Activated naive CD8-positive, alpha-beta T cell treated with anti-CD3 and anti-CD28 coated beads, Interleukin-2, amount 50 U/mL, for 16 hours (primary cell): Measurements from ENCODE around the gene SUPT5H.

ENCODE experiments used
- DNase-seq: peaks from one replicate; pipeline ENCODE4 v3.0.0-alpha.2; 2020; ENCODE audit warnings: low read depth, low spot score

Gene SUPT5H

DNA sequence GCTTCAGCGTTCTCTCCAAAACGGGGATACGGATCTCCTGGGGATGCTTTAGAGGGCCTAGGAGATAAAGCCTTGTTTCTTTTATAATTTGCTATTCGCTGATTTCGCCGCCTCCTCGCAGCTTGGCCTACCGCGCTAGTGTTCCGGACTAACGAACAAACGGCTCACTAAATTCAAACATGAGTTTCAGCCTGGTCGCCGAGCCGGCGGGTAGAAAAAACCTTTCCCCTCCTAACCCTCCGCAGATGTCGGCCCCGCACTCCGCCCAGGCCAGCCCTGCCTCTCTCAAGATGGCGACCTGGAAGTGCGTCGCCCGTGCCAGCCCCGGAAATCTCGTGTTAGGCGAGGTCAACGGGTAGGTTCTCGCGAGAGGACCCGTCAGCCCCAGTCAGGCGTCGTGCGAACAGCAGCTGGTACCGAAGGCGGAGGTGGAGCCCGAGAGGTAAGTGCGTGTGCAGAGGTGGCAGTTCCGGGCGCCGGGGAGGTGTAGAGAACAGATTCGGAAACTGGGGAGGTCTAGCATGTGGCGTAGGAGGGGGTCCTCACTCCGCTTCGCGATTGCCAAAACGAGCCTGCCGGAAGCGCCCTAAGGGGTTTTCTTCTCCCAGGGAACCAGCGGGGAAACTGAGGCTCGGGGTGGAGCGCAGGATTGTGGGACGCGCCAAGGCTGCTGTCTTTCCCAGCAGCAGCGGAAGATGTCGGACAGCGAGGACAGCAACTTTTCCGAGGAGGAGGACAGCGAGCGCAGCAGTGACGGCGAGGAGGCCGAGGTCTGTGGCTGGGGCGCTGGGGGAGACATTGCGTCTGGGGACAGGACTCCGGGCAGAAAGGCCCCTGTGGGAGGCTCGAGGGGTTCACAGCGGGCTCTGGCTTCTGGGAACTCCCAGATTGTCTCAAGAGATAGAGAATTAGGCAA, at the start of gene SUPT5H:
Gene SUPT5H, plus strand, starts transcription at position 387 of the 916 bp plus-strand sequence. Its CDS starts 309 bp downstream, at position 696.
- peak; percentile 96 for DNase-seq

DNA sequence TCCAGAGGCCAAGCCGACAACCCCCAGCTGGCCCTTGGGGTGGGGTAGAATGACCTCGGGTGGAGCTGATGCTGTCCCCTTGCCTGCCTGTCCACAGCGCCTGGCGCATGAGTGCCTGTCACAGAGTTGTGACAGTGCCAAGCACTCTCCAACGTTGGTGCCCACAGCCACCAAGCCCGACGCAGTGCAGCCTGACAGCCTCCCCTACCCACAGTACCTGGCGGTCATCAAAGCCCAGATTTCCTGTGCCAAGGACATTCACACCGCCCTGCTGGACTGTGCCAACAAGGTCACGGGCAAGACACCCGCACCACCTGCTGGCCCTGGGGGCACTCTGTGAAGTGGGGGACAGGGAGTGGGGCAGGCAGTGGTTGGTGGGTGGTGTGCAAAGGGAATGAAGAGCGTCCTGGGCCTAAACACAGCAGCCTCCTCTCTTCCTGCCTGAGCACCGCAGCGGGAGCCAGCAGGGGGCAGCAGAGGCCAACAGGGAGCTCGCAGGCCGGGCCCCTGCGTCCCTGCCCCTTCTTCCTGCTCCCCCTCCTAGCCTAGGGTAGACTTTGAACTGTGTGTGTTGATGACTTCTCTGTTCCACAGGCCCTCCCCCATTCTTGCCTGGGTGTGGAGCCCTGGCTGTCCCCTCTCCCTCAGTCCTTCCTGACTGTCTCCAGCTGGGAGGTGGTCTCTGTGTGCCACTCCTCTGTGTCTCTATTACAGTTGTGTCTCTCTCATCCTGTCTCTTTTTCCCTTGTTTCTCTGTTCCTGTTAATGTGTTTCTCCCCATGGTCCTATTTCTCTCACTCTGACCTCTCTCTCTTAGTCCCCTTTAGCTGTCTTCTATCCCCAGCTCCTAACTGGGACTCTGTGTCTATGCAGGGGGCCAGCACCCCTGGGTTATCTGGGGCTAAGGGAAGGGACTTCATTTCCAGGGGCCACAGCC, 47.8 kb upstream of the SUPT5H start:
- peak; percentile 87 for DNase-seq

DNA sequence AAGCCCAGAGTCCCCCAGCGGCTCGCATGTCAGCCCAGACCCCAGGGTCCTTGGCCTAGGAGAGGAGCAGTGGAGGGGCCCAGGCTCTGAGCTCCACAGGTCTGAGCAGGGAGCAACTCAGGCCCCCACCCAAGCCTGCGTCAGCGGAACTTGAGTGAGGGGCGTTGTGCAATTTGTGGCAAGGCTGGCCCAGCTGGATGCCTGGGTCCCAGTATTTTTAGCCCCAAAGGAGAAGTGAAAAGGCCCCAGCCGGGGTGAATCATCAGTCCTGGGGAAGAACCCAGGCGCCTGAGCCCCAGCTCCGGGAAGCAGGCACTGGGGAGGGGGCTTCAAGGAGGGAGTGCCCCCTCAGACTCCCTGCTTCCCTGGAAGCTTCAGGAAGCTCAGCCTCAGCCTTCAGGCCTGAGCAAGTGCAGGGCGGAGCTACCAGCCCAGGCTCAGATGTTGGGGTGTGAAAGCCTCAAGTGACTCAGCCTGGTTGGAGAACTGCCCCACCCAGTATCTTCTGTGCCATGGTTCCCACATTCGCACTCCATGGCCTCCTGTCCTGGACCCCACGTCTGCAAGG, 47.0 kb upstream of the SUPT5H start:
- DNase-seq, result no peak

DNA sequence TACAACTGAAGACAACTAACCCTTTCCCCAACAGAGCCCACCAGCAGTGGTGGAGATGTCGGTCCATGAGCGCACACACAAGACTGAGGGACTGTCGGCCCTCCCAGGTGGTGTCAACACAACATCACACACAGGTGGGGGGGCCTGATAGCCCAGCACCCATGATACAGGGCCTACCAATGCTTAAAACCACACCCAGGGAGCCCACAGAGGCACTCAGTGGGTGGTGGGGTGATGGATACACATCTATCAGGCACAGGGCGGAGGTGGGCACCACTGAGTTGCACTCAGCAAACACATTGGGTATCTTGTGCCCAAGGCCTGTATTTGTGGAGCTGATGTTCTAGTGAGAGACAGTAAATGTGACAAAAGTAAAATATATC, 45.7 kb upstream of the SUPT5H start:
- DNase-seq, result no peak

DNA sequence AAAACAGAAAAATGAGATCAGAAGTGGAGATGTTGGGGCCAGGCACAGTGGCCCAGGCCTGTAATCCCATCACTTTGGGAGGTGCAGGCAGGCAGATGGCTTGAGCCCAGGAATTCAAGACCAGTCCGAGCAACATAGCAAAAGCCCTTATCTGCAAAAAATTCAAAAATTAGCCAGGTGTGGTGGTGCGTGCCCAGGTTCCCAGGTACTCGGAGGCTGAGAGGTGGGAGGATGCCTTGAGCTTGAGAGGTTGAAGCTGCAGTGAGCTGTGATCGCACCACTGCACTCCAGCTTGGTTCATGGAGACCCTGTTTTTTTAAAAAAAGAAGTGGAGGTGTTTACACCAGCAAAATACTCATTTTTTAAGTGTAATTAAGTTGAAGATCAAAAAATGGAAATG, 45.3 kb upstream of the SUPT5H start:
- DNase-seq, result no peak

DNA sequence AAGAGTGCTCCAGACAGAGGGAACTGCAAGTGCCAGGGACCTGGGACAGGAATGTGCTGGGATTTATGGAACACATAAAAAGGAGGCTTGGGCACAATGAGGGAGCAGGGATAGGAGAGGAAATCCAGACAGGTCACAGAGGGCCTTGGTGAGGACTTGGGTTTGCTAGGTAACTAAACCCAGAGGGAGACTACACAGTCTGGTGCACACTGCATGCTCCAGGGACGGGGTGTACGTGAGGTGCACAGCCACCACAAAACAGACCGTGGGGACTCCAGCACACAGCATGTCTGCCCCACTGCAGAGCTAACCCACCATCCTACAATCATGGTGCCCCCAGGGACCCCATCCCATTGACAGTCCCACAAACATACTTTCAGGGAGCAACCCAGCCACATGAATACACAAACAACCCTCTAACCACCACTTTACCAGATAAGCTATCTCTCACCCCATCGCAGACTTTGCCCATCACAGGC, 44.3 kb upstream of the SUPT5H start:
- DNase-seq, result no peak

DNA sequence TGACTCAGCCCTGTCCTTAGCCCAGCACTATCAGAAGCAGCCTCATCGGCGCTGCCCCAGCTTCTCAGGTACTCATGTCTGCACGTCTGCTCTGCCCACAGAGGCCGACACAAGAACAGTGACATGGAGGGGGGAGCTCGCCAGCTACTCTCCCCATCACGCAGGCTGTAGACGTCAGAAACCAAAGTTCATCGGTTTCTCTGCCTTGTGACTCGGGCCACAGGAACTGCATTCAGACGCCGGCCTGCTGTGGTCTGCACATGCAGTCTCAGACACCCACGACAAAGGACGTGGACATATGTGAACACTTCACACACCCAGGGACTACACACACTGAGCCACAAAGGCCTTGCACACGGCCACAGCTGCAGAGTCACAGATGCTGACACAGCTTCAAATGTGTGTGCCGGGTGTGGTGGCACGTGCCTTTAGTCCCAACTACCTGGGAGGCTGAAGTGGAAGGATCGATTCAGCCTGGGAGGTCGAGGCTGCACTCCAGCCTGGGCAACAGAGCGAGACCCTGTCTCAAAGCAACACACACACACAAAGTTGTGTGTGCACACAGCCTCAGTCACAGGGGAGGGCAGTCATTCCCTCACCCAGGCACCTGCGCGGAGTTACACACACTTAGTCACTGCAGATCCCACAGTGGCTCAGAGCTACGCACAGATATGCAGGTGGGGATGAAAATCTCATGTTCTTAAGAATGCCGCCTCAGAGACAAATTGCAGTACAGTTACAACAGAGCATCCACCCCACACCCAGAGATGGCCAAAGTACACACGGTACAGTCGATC, 43.6 kb upstream of the SUPT5H start:
- peak; percentile 38 for DNase-seq

DNA sequence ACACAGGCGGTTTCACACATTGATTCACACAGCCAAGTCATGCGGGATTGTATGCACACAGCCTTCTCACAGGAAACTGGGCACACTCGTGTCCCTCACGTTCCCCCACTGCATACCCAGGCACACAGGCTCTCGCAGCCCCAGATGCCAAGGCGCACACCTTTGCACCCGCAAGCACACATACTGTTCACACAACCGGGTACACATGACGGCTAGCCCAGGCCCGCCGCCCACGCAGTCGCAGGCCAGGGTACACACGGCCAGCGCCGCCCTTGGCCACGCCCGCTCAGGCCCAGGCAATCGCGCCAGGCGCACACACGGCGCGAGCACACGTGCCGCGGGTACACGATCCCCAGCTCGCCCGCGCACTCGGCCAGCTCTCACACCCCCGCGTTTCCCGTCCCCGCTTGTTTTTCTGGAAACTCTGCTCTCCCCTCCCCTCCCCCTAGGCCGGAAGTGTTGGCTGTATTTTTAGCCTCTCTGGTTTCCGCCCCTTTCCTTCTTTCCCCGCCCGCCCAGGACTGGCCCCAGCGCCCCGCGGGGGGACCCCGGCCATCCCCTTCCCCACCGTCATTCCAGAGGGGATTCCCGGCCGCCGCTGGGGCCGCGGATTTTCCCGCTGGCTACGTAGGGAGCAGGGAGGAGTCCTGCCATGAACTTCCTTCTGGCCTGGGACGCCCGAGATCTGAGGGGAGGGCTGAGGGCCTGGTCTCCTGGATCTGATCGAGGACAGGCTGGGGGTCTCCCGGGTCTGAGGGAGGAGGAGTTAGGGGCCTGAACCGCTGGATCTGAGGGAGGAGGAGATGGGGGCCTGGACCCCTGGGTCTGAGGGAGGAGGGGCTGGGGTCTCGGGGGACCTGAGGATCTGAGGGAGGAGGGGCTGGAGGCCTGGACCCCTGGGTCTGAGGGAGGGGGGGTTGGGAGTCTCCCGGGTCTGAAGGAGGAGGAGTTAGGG, 42.8 kb upstream of the SUPT5H start:
- DNase-seq, result peak; percentile 68

DNA sequence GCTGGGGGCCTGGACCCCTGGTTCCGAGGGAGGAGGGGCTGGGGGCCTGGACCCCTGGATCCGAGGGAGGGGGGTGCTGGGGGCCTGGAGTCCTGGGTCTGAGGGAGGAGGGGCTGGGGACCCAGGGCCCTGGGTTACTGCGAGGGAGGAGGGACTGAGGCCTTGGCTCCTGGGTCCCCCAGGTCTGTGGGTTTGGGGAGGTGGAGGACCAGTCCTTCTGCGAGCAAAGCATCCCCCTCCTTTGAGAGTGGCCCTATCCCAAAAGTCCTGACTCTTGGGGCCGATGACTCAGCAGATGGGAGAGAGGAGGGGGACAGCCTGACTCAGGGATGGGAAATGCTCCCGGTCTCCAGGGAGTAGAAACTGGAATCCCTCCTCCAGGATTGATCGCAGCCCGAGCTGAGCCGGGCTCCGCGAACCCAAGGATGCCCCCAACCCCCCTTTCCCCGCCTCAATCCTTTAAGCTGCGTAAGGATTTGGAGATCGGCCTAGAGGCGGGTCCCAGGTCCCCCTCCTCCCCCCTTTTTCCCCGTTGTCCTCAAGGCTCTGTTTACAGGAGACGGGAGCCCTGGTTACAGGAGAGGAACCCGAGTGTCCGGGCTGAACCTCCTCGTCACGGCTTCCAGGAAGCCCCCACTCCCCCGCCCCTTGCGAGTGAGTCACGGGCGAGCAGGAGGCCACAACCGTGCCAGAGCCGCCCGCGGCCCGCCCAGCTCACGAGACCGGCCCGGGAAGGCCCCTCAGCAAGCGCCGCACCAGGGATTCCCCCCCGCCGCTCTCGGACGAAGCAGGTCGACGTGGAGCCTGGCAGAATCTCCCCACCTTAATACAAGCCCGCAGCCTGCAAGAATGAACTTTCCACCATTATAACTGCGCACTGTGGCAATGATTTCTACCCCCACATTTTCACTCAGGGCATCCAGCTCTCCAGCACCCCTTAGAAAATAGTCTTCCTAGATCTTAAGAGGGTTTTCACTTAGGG, 41.8 kb upstream of the SUPT5H start:
- peak; percentile 87 for DNase-seq

DNA sequence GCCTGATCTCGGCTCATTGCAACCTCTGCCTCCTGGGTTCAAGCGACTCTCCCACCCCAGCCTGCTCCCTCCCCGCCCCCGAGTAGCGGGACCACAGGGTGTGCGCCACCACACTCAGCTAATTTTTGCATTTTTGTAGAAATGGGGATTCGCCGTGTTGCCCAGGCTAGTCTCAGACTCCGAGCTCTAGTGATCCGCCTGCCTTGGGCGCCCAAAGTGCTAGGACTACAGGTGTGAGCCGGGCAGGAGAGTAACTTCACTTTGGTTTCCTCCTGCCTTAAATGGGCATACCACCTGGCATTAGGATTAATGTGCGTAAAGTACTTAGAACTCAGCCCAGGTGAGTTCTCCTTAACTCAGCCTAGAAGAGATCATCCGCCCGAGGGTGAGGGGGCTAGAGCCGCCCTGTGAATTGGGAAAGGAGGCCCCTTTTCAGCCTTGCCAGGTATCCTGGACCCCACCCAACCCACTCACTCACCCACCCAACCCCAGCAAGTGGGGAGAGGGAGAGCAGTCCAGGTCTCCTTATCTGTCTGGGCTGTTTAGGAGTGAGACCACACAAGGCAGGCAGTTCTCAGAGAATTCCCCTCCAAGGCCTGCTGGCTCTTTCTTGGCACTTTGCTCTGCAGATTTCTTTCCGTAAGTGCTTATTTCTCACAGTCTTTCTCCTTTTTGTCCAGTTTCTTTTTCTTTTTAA, 40.0 kb upstream of the SUPT5H start:
- no peak for DNase-seq

DNA sequence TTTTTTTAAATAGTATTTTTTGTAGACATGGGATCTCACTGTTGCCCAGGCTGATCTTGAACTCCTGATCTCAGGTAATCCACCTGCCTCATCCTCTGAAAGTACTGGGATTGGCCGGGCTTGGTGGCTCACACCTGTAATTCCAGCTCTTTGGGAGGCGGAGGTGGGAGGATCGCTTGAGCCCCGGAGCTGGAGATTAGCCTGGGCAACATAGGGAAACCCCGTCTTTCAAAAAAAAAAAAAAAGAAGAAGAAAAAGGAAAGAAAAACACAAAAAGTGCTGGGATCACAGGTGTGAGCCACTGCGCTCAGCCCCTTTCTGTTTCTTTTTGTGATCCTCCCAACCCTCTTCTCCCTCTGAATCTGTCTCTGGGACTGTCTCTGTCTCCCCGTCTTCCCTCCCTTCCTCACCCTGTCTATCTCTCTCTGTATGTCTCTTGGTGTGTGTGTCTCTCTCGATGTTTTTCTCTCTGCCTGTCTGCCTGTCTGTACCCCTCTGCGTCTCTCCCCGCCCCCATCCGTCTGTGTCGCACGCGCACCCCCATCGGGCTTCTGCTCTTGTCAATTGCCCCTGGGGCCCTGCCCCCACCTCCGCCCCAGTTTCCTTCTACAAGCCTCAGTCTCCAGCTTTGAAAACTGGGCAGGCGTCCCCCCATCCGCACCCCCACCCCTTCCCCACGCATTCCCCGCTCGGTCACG, 39.3 kb upstream of the SUPT5H start:
- peak; percentile 66 for DNase-seq

DNA sequence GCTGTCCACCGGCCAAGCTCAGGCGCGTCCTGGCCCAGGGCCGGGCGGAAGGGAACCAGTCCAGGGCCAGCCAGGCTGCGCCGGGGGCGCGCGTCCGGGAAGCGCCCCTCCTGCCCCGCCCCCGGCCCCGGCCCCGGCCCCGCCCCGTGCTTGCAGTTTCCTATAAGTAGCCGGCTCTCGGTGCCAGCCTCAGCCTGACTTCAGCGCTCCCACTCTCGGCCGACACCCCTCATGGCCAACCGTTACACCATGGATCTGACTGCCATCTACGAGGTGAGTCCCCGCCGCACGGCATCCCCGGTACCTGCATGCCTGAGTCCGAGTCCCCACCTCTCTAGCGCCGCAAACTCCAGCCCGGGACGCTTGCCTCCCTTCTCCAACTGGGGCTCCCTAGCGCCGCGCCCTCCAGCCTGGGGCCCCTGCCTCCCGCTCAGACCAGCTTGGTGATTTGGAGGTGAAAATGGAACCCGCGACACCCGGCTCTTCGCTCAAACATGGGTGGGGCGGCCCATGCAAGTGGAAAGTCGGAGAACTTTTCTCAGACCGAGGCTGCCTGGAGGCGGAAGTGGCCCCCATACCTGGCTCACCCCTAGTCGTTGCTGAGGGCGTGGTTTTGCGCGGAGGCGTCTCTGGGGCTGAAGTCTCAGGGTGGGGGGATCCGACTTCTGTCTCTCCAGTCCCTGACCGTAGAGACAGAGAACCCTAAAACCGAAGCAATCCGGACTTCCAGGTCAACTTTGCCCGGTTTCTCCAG, 38.5 kb upstream of the SUPT5H start, which contains the start of gene ZFP36:
Gene ZFP36, plus strand, starts transcription at position 192 of the 754 bp plus-strand sequence. Its CDS starts 58 bp downstream, at position 250.
- DNase-seq, result peak; percentile 70

DNA sequence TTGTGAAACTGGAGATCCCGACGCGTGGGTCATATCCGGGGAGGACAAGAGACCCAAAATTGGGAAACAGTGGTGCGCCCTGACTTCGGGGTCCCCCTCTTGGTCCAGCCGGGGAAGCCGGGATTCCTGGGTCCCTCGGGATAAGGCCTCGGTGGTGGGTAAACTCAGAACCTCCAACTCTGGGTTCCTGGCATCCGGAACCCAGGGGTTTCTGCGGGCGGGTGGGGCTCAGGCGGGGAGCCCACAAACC, 38.0 kb upstream of the SUPT5H start:
- no peak for DNase-seq

DNA sequence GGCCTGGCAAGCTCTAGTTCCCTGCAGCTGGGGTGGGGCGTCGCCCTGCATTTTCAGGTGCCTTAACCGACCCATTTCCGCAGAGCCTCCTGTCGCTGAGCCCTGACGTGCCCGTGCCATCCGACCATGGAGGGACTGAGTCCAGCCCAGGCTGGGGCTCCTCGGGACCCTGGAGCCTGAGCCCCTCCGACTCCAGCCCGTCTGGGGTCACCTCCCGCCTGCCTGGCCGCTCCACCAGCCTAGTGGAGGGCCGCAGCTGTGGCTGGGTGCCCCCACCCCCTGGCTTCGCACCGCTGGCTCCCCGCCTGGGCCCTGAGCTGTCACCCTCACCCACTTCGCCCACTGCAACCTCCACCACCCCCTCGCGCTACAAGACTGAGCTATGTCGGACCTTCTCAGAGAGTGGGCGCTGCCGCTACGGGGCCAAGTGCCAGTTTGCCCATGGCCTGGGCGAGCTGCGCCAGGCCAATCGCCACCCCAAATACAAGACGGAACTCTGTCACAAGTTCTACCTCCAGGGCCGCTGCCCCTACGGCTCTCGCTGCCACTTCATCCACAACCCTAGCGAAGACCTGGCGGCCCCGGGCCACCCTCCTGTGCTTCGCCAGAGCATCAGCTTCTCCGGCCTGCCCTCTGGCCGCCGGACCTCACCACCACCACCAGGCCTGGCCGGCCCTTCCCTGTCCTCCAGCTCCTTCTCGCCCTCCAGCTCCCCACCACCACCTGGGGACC, 37.6 kb upstream of the SUPT5H start:
- DNase-seq, result no peak

DNA sequence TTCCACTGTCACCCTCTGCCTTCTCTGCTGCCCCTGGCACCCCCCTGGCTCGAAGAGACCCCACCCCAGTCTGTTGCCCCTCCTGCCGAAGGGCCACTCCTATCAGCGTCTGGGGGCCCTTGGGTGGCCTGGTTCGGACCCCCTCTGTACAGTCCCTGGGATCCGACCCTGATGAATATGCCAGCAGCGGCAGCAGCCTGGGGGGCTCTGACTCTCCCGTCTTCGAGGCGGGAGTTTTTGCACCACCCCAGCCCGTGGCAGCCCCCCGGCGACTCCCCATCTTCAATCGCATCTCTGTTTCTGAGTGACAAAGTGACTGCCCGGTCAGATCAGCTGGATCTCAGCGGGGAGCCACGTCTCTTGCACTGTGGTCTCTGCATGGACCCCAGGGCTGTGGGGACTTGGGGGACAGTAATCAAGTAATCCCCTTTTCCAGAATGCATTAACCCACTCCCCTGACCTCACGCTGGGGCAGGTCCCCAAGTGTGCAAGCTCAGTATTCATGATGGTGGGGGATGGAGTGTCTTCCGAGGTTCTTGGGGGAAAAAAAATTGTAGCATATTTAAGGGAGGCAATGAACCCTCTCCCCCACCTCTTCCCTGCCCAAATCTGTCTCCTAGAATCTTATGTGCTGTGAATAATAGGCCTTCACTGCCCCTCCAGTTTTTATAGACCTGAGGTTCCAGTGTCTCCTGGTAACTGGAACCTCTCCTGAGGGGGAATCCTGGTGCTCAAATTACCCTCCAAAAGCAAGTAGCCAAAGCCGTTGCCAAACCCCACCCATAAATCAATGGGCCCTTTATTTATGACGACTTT, 36.8 kb upstream of the SUPT5H start:
- no peak for DNase-seq
